ENCODE data around the gene ROBO3.

GRCh38 chr11:124864176-124864891, 898 bp upstream of the ROBO3 start:
- TF ChIP-seq CTCF (IDR thresholded peaks at IDR 0.05) (no peak), POLR2A (IDR thresholded peaks at IDR 0.05) (no peak), POLR2AphosphoS5 (IDR thresholded peaks at IDR 0.05) (no peak), EP300 (IDR thresholded peaks at IDR 0.05; ENCODE audit: low read depth) (no peak)

All from transverse colon (tissue), 4 donors.